GM23248 (cell line): ENCODE measurements around the gene CACNA2D2.

Experiments used
- EZH2 ChIP-seq: fragments of 200-600 bp; sonication (generic); IDR thresholded peaks from 2 replicates; pipeline ENCODE4 v1.6.1; 2018; ENCODE audit warnings: antibody characterized with exemption, mild to moderate bottlenecking; ENCODE audit not compliant: insufficient read depth, poor library complexity, severe bottlenecking
- EZH2phosphoT487 ChIP-seq: fragments of 200-600 bp; sonication (generic); IDR thresholded peaks from 2 replicates; pipeline ENCODE4 v1.6.1; 2018; ENCODE audit warnings: antibody characterized with exemption, moderate library complexity, mild to moderate bottlenecking, low read depth; ENCODE audit not compliant: insufficient read depth

GRCh38 chr3:50525191-50525910 is 21.9 kb upstream of the CACNA2D2 start:
- TF ChIP-seq EZH2phosphoT487 = no peak
- no peak for TF ChIP-seq EZH2
